Gastroesophageal sphincter (tissue), 4 donors: ENCODE data around the gene LY86. TPM values are rescaled to one million over a fixed set of nuclear protein-coding genes. Genes with fewer than 3 reads are reported as not detected.
"Not testable (repeated sequence)": the region's sequence is repeated elsewhere in the genome, so short reads cannot be mapped to it uniquely, and the experiment has no call there.

Experiments
- ATAC-seq: fragments of 150-250 bp; one replicate; pipeline ENCODE4 v1.9.1; 2016; ENCODE audit warnings: mild to moderate bottlenecking, moderate library complexity
- H3K27ac ChIP-seq, 4 donors: fragments of 200-600 bp; sonication (generic) in 3 of 4; 1 replicate in 3 of 4; 2 replicates in 1 of 4; pipeline ENCODE4 v1.5.1; 2016 to 2019
- H3K27me3 ChIP-seq: fragments of 200-600 bp; sonication (generic); one replicate; pipeline ENCODE4 v1.5.1; 2019
- H3K36me3 ChIP-seq, 2 donors: fragments of 200-600 bp; sonication (generic); one replicate each; pipeline ENCODE4 v1.5.1; 2019; ENCODE audit warnings: control low read depth in 1 of 2
- H3K4me1 ChIP-seq, 3 donors: fragments of 200-600 bp; sonication (generic); 1 replicate in 2 of 3; 2 replicates in 1 of 3; pipeline ENCODE4 v1.5.1; 2016 to 2019; ENCODE audit warnings: control low read depth in 2 of 3
- H3K4me3 ChIP-seq, 2 donors: fragments of 200-600 bp; sonication (generic); one replicate each; pipeline ENCODE4 v1.5.1; 2019; ENCODE audit warnings: mild to moderate bottlenecking in 1 of 2, moderate library complexity in 1 of 2
- H3K9me3 ChIP-seq, 3 donors: fragments of 200-600 bp; sonication (generic); one replicate each; pipeline ENCODE4 v1.5.1; 2017 to 2019; ENCODE audit warnings: control low read depth in 2 of 3
- EP300 ChIP-seq: sonication (generic); formaldehyde crosslinking; IDR thresholded peaks from one replicate; pipeline ENCODE4 v1.6.1; 2017; ENCODE audit warnings: antibody characterized with exemption, mild to moderate bottlenecking
- POLR2A ChIP-seq, 2 donors: fragments of 450-650 bp; IDR thresholded peaks; one replicate each; pipeline ENCODE4 v1.6.1; 2017; ENCODE audit warnings: antibody characterized with exemption in 2 of 2, mild to moderate bottlenecking in 2 of 2, moderate library complexity in 1 of 2
- POLR2AphosphoS5 ChIP-seq: sonication (generic); formaldehyde crosslinking; IDR thresholded peaks from one replicate; pipeline ENCODE4 v1.6.1; 2017; ENCODE audit warnings: antibody characterized with exemption
- WGBS, 2 donors: methylation state at CpG; one replicate each; pipeline ENCODE4 v1.1.5; 2018; ENCODE audit warnings: low coverage in 1 of 2; 5-methylcytosine and 5-hydroxymethylcytosine counted together
- total RNA-seq, 4 donors: library from RNA; depleted of rRNA; stranded (reverse); fragments of >200 nt; gene quantifications; one replicate each; pipeline ENCODE4 v1.1.0, GENCODE V29; 2016
- TF ChIP-seq, protein P1 (sequence below), 4 experiments: fragments of 200-600 bp in 2 of 4; fragments of 450-650 bp in 2 of 4; sonication (generic) in 1 of 4; IDR thresholded peaks; one replicate each; pipeline ENCODE4 v1.5.1; 2017 to 2019; ENCODE audit warnings: antibody characterized with exemption in 4 of 4, mild to moderate bottlenecking in 2 of 4, moderate library complexity in 2 of 4

LY86 gene
- total RNA-seq, 4 donors from 2014 or later: 2.2 to 3.9 (median 3.9) TPM; not detected in 1

GRCh38 chr6:6605873-6606272 lies 17.4 kb downstream of the LY86 start:
- Histone ChIP-seq H3K4me3 (no peak overlapping the region), H3K27ac (no peak overlapping the region), H3K9me3 (peaks cover 0 to 15% (median 0%) of the 10 kb centered on the region in 3 donors), H3K36me3 (no peaks in the 10 kb centered on the region), H3K4me1 (no peaks in the 10 kb centered on the region), H3K27me3 (no peaks in the 10 kb centered on the region)
- 88 to 91% methylated on average over 4 to 8 of the region's 13 CpGs for WGBS, 2 donors
- no peak for TF ChIP-seq POLR2A (IDR thresholded peaks at IDR 0.05)
- TF ChIP-seq POLR2AphosphoS5: no peak
- TF ChIP-seq, protein P1, sequence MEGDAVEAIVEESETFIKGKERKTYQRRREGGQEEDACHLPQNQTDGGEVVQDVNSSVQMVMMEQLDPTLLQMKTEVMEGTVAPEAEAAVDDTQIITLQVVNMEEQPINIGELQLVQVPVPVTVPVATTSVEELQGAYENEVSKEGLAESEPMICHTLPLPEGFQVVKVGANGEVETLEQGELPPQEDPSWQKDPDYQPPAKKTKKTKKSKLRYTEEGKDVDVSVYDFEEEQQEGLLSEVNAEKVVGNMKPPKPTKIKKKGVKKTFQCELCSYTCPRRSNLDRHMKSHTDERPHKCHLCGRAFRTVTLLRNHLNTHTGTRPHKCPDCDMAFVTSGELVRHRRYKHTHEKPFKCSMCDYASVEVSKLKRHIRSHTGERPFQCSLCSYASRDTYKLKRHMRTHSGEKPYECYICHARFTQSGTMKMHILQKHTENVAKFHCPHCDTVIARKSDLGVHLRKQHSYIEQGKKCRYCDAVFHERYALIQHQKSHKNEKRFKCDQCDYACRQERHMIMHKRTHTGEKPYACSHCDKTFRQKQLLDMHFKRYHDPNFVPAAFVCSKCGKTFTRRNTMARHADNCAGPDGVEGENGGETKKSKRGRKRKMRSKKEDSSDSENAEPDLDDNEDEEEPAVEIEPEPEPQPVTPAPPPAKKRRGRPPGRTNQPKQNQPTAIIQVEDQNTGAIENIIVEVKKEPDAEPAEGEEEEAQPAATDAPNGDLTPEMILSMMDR (IDR thresholded peaks at IDR 0.05): no peak
- TF ChIP-seq EP300: no peak
- ATAC-seq: no peak

DNA sequence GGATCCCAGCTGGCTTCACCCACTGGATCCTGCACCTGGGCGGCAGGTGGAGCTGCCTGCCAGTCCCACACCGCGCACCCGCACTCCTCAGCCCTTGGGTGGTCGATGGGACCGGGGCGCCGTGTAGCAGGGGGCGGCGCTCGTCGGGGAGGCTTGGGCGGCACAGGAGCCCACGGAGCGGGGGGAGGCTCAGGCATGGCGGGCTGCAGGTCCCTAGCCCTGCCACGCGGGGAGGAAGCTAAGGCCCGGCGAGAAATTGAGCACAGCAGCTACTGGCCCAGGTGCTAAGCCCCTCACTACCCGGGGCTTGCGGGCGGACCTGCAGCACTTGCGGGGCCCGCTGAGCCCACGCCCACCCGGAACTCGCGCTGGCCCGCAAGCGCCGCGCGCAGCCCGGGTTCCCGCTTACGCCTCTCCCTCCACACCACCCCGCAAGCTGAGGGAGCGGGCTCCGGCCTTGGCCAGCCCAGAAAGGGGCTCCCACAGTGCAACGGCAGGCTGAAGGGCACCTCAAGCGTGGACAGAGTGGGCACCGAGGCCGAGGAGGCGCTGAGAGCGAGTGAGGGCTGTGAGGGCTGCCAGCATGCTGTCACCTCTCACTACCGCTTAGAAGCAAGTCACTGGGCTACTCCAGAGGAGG lies 18.0 kb downstream of the LY86 start:
- 90% methylated on average over 2 of the region's 47 CpGs; no CpG with 5 or more reads in 1 of the 2 donors for WGBS, 2 donors
- H3K27me3 ChIP-seq, H3K4me1 ChIP-seq, H3K36me3 ChIP-seq, ATAC-seq, H3K27ac ChIP-seq, H3K4me3 ChIP-seq: not testable (repeated sequence)
- H3K9me3 ChIP-seq: peaks cover 0 to 15% (median 0%) of the 10 kb centered on the region in 3 donors

DNA sequence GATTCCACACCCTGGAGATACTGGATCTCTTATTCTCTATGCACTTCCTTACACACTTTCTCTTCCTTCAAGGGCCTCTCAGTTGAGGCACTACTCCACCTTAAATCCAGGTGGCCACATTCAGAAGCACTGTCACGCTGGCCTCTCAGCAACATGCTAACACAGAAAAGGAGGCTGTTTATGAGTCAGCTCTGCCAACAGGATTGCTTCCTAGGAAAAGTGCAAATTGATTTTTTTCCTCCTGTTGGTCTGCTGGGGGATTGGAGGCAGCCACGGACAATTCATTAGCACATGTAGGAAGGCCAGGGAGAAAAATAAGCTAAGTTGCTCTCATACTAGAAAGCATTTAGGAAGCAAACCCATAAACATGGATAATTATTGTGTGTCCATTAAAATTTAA lies 20.9 kb downstream of the LY86 start:
- TF ChIP-seq POLR2AphosphoS5: no peak
- no peak for TF ChIP-seq POLR2A (IDR thresholded peaks at IDR 0.05)
- TF ChIP-seq, protein P1 (IDR thresholded peaks at IDR 0.05): no peak
- TF ChIP-seq EP300: no peak
- WGBS, 2 donors: 70% methylated on average over 2 of the region's 2 CpGs; no CpG with 5 or more reads in 1 of the 2 donors

GRCh38 chr6:6610031-6610591 lies 21.6 kb downstream of the LY86 start:
- no peaks in the 10 kb centered on the region for H3K4me1 ChIP-seq
- H3K4me3 ChIP-seq: no peak overlapping the region
- WGBS, 2 donors: 75 to 100% methylated on average over 1 to 10 of the region's 10 CpGs
- no peaks in the 10 kb centered on the region for H3K27me3 ChIP-seq
- ATAC-seq: no peak
- H3K36me3 ChIP-seq: no peaks in the 10 kb centered on the region
- H3K27ac ChIP-seq: no peak overlapping the region
- TF ChIP-seq POLR2A (IDR thresholded peaks at IDR 0.05) (no peak), EP300 (no peak), POLR2AphosphoS5 (no peak)
- TF ChIP-seq, protein P1 (IDR thresholded peaks at IDR 0.05): no peak
- no peaks in the 10 kb centered on the region for H3K9me3 ChIP-seq

More for the DNA sequence above, 20.9 kb downstream of the LY86 start:
- no peaks in the 10 kb centered on the region for H3K4me1 ChIP-seq
- peaks cover 0 to 4% (median 0%) of the 10 kb centered on the region in 3 donors for H3K9me3 ChIP-seq
- no peaks in the 10 kb centered on the region for H3K27me3 ChIP-seq
- ATAC-seq: no peak
- H3K4me3 ChIP-seq: no peak overlapping the region
- no peak overlapping the region for H3K27ac ChIP-seq
- no peaks in the 10 kb centered on the region for H3K36me3 ChIP-seq

- Histone ChIP-seq H3K27me3 (no peaks in the 10 kb centered on the region), H3K9me3 (no peaks in the 10 kb centered on the region), H3K4me1 (no peaks in the 10 kb centered on the region), H3K4me3 (no peak overlapping the region), H3K27ac (no peak overlapping the region), H3K36me3 (no peaks in the 10 kb centered on the region)
- ATAC-seq: no peak
- TF ChIP-seq POLR2A (IDR thresholded peaks at IDR 0.05) (no peak), POLR2AphosphoS5 (no peak), EP300 (no peak)
- TF ChIP-seq, protein P1 (IDR thresholded peaks at IDR 0.05): no peak
- 83 to 90% methylated on average over 3 to 12 of the region's 12 CpGs for WGBS, 2 donors
These were observed 23.0 kb downstream of the LY86 start for GRCh38 chr6:6611486-6611885.
